GM19395 (cell line): ENCODE results near the gene CD3G.
"Not testable (repeated sequence)": the region's sequence is repeated elsewhere in the genome, so short reads cannot be mapped to it uniquely, and the experiment has no call there.

Experiments used
- ATAC-seq: cut with Tn5 transposase; IDR thresholded peaks from one replicate; pipeline ENCODE4 v1.9.1; 2021; ENCODE audit warnings: mild to moderate bottlenecking, moderate library complexity; ENCODE audit not compliant: unreplicated experiment

CD3G gene

GRCh38 chr11:118375978-118376377 is 31.8 kb downstream of the CD3G start:
- no peak for ATAC-seq

GRCh38 chr11:118379497-118379896 is 35.4 kb downstream of the CD3G start:
- no peak for ATAC-seq

DNA sequence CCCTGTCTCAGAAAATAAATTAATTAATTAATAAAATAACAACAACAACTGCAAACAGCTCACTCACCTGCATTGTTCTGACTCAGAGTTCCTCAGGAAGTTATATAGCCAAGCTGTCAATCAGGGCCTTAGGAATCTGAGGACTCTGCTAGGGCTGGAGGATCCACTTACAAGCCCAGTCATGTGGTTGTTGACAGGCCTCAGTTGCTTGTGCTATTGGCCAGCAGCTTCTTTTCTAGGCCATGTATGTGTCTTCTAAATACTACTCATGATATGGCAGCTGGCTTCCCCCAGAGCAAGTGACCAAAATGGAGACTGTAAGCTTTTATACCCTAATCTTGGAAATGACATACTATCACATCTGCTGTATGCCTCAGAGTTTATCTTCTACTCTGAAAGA is 36.4 kb downstream of the CD3G start:
- no peak for ATAC-seq

DNA sequence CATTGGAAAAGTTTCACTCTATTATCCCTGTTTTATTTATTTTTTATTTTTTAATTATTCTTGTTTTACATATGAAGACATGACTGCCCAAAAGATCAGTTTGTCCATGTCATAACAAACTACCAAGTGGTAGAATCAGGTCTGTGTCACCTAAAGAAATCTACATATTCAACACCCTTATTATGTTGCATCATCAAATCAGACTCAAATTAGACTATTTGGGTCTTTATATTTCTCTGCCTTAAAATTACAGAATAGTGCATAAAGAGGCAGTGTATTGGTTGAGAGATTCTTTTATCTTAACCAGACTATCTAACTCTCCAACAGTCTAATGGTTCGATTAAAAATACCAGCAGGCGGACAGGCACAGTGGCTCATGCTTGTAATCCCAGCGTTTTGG is 38.8 kb downstream of the CD3G start:
- no peak for ATAC-seq

- ATAC-seq, result no peak
These were observed 39.5 kb downstream of the CD3G start for GRCh38 chr11:118383657-118384056.

DNA sequence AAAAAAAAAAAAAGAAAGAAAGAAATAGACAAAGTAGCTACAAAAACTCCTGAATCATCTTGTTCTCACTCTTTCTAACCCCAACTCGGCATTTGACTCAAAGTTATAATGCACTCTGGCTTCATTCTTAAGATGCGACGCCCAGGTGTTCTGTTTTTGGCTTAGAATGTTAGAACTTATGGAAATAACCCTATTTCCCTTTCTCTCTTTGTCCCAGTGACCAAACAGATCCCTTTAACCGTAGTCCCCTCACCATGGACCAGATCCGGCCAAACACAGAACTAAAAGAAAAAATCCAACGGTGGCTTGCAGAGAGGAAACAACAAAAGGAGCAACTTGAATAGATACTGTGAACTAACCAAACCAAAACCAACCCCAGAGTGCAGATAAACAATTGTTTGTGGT is 52.0 kb downstream of the CD3G start:
- ATAC-seq, result no peak

- no peak for ATAC-seq
These were observed 53.3 kb downstream of the CD3G start for GRCh38 chr11:118397448-118397847.

- no peak for ATAC-seq
These were observed 54.8 kb downstream of the CD3G start for GRCh38 chr11:118398791-118399559.

- peak; percentile 64 for ATAC-seq
These were observed 57.2 kb downstream of the CD3G start, which contains the start of gene ATP5MG for GRCh38 chr11:118401151-118401879. Gene ATP5MG (plus strand): TSS chr11:118401606. CDS start chr11:118401666, 60 bp downstream.

DNA sequence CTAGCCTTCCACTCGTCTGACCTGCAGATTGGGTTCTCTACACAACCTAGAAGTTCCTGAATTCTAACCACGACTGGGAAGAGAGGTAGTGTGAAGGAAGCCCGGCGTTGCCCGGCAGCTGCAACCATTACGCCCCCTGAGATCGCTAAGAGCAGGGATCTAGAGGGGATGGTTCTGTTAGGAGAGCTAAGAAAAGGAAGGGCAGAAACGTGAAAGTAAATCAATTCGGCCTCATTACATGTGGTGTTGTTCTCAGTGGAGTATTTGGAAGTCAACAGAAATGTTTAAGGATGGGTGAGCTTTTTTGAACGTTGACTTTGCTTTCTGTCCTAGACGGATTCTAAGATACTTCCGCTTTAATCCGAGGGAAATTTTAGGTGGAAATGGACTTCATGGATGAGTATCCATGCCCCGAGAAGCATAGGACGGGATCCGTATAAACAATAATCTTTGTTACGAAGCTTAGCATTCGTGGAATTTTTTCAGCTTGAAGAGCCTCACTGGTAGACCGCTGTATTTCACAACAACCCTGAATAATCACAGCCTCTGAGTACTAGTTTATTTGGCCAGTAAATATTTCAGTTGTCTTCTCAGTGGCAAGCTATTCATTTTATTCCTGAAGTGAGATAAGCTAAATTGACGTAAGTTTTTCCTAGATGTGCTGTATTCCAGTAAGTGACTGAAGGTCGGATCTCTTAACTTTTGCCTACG is 57.9 kb downstream of the CD3G start:
- peak; percentile 22 for ATAC-seq

GRCh38 chr11:118402594-118402993 is 58.5 kb downstream of the CD3G start:
- not testable (repeated sequence) for ATAC-seq
